ENCODE data around the gene C20orf96.
"Not testable (repeated sequence)": the region's sequence is repeated elsewhere in the genome, so short reads cannot be mapped to it uniquely, and the experiment has no call there.

C20orf96 gene

GRCh38 chr20:278607-279571 is 11.7 kb downstream of the C20orf96 start:
- no peak for DNase-seq

- DNase-seq, result no peak
Measured at GRCh38 chr20:278181-278580, 12.4 kb downstream of the C20orf96 start.

- DNase-seq, result no peak
Measured at GRCh38 chr20:277496-277781, 13.1 kb downstream of the C20orf96 start.

- no peak for DNase-seq
Measured at GRCh38 chr20:276620-277495, 13.7 kb downstream of the C20orf96 start.

- no peak for DNase-seq
Measured at GRCh38 chr20:275791-276190, 14.8 kb downstream of the C20orf96 start.

- DNase-seq, result no peak
Measured at GRCh38 chr20:273884-274283, 16.7 kb downstream of the C20orf96 start.

- peak; percentile 22 for DNase-seq
Measured at GRCh38 chr20:272718-273117, 17.8 kb downstream of the C20orf96 start.

GRCh38 chr20:271528-271927 is 19.0 kb downstream of the C20orf96 start:
- DNase-seq, result no peak

- no peak for DNase-seq
Measured at GRCh38 chr20:271069-271468, 19.5 kb downstream of the C20orf96 start.

- DNase-seq, result no peak
Measured at GRCh38 chr20:270517-270916, 20.0 kb downstream of the C20orf96 start.

GRCh38 chr20:266596-267562 is 23.7 kb downstream of the C20orf96 start:
- DNase-seq, result peak; percentile 93

- no peak for DNase-seq
Measured at GRCh38 chr20:263701-264100, 26.8 kb downstream of the C20orf96 start.

- no peak for DNase-seq
Measured at GRCh38 chr20:259981-260380, 30.6 kb downstream of the C20orf96 start.

- DNase-seq, result peak; percentile 32
Measured at GRCh38 chr20:258963-259362, 31.6 kb downstream of the C20orf96 start.

GRCh38 chr20:258269-258858 is 32.2 kb downstream of the C20orf96 start:
- no peak for DNase-seq

- DNase-seq, result no peak
Measured at GRCh38 chr20:257419-257818, 33.1 kb downstream of the C20orf96 start, which contains the start of gene DEFB132. TSS of gene DEFB132 (plus strand) at chr20:257724. CDS start at chr20:257779, 55 bp downstream.

- not testable (repeated sequence) for DNase-seq
Measured at GRCh38 chr20:253447-253846, 37.1 kb downstream of the C20orf96 start.

- DNase-seq, result no peak
Measured at GRCh38 chr20:252801-253200, 37.7 kb downstream of the C20orf96 start.

GRCh38 chr20:251354-251753 is 39.2 kb downstream of the C20orf96 start:
- DNase-seq, result no peak

- DNase-seq, result no peak
Measured at GRCh38 chr20:242905-243304, 47.6 kb downstream of the C20orf96 start.

GRCh38 chr20:237929-238328 is 52.6 kb downstream of the C20orf96 start:
- DNase-seq, result no peak

- DNase-seq, result no peak
Measured at GRCh38 chr20:237489-237888, 53.1 kb downstream of the C20orf96 start.

Data from NCI-H69 (cell line).